H1 (cell line): ENCODE measurements around the gene DPF1. TPM values are rescaled to one million over a fixed set of nuclear protein-coding genes. Genes with fewer than 3 reads are reported as not detected.

ENCODE experiments used
- CTCF ChIA-PET: fragments of 300-600 bp; sonication (Branson Sonifier 250); formaldehyde crosslinking; loops from one replicate; lab custom pipeline; 2021; ENCODE audit not compliant: partially characterized antibody; lab: Charles Lee
- POLR2A ChIA-PET: fragments of 300-600 bp; sonication (Branson Sonifier 250); formaldehyde crosslinking; loops from one replicate; lab custom pipeline; 2021; ENCODE audit warnings: inconsistent platforms; ENCODE audit not compliant: partially characterized antibody; lab: Charles Lee
- DNase-seq, 2 experiments: peaks; one replicate each; pipeline versions ENCODE4 v3.0.0 to v3.0.0-alpha.2; 2010 to 2022; ENCODE audit warnings: low spot score in 2 of 2, low read depth in 1 of 2, mixed read lengths in 1 of 2
- FAIRE-seq: peaks from 2 replicates; lab custom pipeline; 2011; peaks lifted over from hg19 to GRCh38; lab: Jason Lieb, UNC
- H2AFZ ChIP-seq: 2 replicates; pipeline ENCODE4 v1.8.1; 2012; ENCODE audit warnings: low read length, inconsistent platforms
- H2AK5ac ChIP-seq: 2 replicates; pipeline ENCODE4 v1.6.1; 2013; ENCODE audit warnings: low read depth, low read length
- H2BK120ac ChIP-seq: replicated peaks from 2 replicates; pipeline ENCODE3; 2013; ENCODE audit warnings: low read depth, low read length, inconsistent platforms
- H2BK12ac ChIP-seq: 2 replicates; pipeline ENCODE4 v1.6.1; 2013; ENCODE audit warnings: low read depth, low read length
- H2BK15ac ChIP-seq: 2 replicates; pipeline ENCODE4 v1.6.1; 2013; ENCODE audit warnings: low read length
- H2BK20ac ChIP-seq: 2 replicates; pipeline ENCODE4 v1.6.1; 2013; ENCODE audit warnings: low read length
- H2BK5ac ChIP-seq: 2 replicates; pipeline ENCODE4 v1.6.1; 2013; ENCODE audit warnings: low read depth, low read length
- H3K14ac ChIP-seq: 2 replicates; pipeline ENCODE4 v1.6.1; 2013; ENCODE audit warnings: inconsistent platforms; ENCODE audit not compliant: insufficient read length
- H3K18ac ChIP-seq: 2 replicates; pipeline ENCODE4 v1.6.1; 2013; ENCODE audit warnings: low read length; ENCODE audit errors: extremely low read depth
- H3K23ac ChIP-seq: 2 replicates; pipeline ENCODE4 v1.6.1; 2013; ENCODE audit warnings: inconsistent platforms; ENCODE audit not compliant: insufficient read length
- H3K23me2 ChIP-seq: 2 replicates; pipeline ENCODE4 v1.6.1; 2013; ENCODE audit warnings: low read depth, low read length
- H3K27ac ChIP-seq: 2 replicates; pipeline ENCODE4 v1.6.1; 2011; ENCODE audit warnings: low read depth, low read length, inconsistent platforms
- H3K27me3 ChIP-seq, 4 experiments: replicated peaks in 1 of 4; 1 replicate in 1 of 4; 2 replicates in 3 of 4; pipeline versions ENCODE4 v1.6.1 to v1.8.1; 2011 to 2013; ENCODE audit warnings: low read length in 3 of 4, mild to moderate bottlenecking in 3 of 4, inconsistent platforms in 2 of 4, mixed read lengths in 2 of 4, moderate library complexity in 1 of 4; ENCODE audit not compliant: control insufficient read depth in 3 of 4, insufficient read depth in 3 of 4; ENCODE audit errors: extremely low read depth in 1 of 4
- H3K36me3 ChIP-seq, 4 experiments: 2 replicates each; pipeline versions ENCODE4 v1.6.1 to v1.8.1; 2011 to 2013; ENCODE audit warnings: mild to moderate bottlenecking in 4 of 4, low read length in 3 of 4, moderate library complexity in 2 of 4, control low read depth in 1 of 4, inconsistent platforms in 1 of 4; ENCODE audit not compliant: insufficient read depth in 4 of 4, control insufficient read depth in 2 of 4
- H3K4ac ChIP-seq: replicated peaks from 2 replicates; pipeline ENCODE3; 2013; ENCODE audit warnings: low read length, low read depth, mixed read lengths, inconsistent platforms; ENCODE audit not compliant: insufficient read length
- H3K4me1 ChIP-seq, 4 experiments: replicated peaks in 1 of 4; 1 replicate in 1 of 4; 2 replicates in 3 of 4; pipeline versions ENCODE4 v1.6.1 to v1.8.1; 2011 to 2013; ENCODE audit warnings: low read length in 3 of 4, inconsistent platforms in 2 of 4, mixed read lengths in 1 of 4; ENCODE audit not compliant: insufficient read depth in 4 of 4, control insufficient read depth in 3 of 4
- H3K4me2 ChIP-seq, 2 experiments: 2 replicates each; pipeline versions ENCODE4 v1.6.1 to v1.8.1; 2011 to 2013; ENCODE audit warnings: low read depth in 2 of 2, low read length in 2 of 2, control low read depth in 1 of 2, inconsistent platforms in 1 of 2, mild to moderate bottlenecking in 1 of 2; ENCODE audit not compliant: insufficient read depth in 1 of 2
- H3K4me3 ChIP-seq, 4 experiments: fragments of 200-600, 300-600 bp in 1 of 4; sonication (generic), shearing (Covaris generic), sonication (Bioruptor Twin) in 1 of 4; 2 replicates each; pipeline versions ENCODE4 v1.5.1 to v1.8.1; 2011 to 2016; ENCODE audit warnings: low read length in 4 of 4, low read depth in 3 of 4, control low read depth in 2 of 4, inconsistent platforms in 2 of 4, mild to moderate bottlenecking in 2 of 4, mixed read lengths in 1 of 4, moderate library complexity in 1 of 4; ENCODE audit not compliant: insufficient read depth in 2 of 4; ENCODE audit errors: extremely low read depth in 1 of 4
- H3K56ac ChIP-seq: replicated peaks from 2 replicates; pipeline ENCODE3; 2013; ENCODE audit warnings: low read depth, mild to moderate bottlenecking, mixed read lengths, low read length, inconsistent platforms; ENCODE audit not compliant: insufficient read length
- H3K79me1 ChIP-seq: 2 replicates; pipeline ENCODE4 v1.6.1; 2013; ENCODE audit warnings: low read depth, low read length, control low read depth
- H3K79me2 ChIP-seq, 2 experiments: 2 replicates each; pipeline versions ENCODE4 v1.6.1 to v1.8.1; 2012 to 2013; ENCODE audit warnings: low read length in 2 of 2, mild to moderate bottlenecking in 2 of 2, inconsistent platforms in 1 of 2; ENCODE audit not compliant: insufficient read depth in 2 of 2, control insufficient read depth in 1 of 2
- H3K9ac ChIP-seq, 4 experiments: replicated peaks in 1 of 4; 1 replicate in 1 of 4; 2 replicates in 3 of 4; pipeline versions ENCODE4 v1.6.1 to v1.8.1; 2011 to 2013; ENCODE audit warnings: low read depth in 3 of 4, low read length in 3 of 4, control low read depth in 2 of 4, mild to moderate bottlenecking in 2 of 4, moderate library complexity in 2 of 4, inconsistent platforms in 1 of 4; ENCODE audit errors: extremely low read depth in 1 of 4
- H3K9me3 ChIP-seq, 2 experiments: 2 replicates each; pipeline versions ENCODE4 v1.6.1 to v1.8.1; 2012 to 2013; ENCODE audit warnings: mild to moderate bottlenecking in 2 of 2, moderate library complexity in 2 of 2, control low read depth in 1 of 2, inconsistent platforms in 1 of 2, low read depth in 1 of 2, low read length in 1 of 2, mixed read lengths in 1 of 2; ENCODE audit not compliant: insufficient read depth in 2 of 2
- H4K20me1 ChIP-seq, 2 experiments: replicated peaks in 1 of 2; 2 replicates each; pipeline versions ENCODE3 to v1.8.1; 2011 to 2013; ENCODE audit warnings: inconsistent platforms in 2 of 2, low read length in 2 of 2, mild to moderate bottlenecking in 1 of 2; ENCODE audit not compliant: insufficient read depth in 2 of 2, control insufficient read depth in 1 of 2
- H4K5ac ChIP-seq: 2 replicates; pipeline ENCODE4 v1.6.1; 2013; ENCODE audit warnings: low read length, low read depth, mixed read lengths, inconsistent platforms; ENCODE audit not compliant: insufficient read length
- H4K8ac ChIP-seq: 2 replicates; pipeline ENCODE4 v1.8.0; 2013; ENCODE audit warnings: mild to moderate bottlenecking, moderate library complexity, low read length, inconsistent platforms; ENCODE audit not compliant: insufficient read depth; ENCODE audit errors: extremely low read depth
- H4K91ac ChIP-seq: replicated peaks from 2 replicates; pipeline ENCODE3; 2013; ENCODE audit warnings: low read length, mixed read lengths, inconsistent platforms; ENCODE audit not compliant: insufficient read length
- BCL11A ChIP-seq, 2 experiments: IDR thresholded peaks; one replicate each; pipeline ENCODE4 v1.6.1; 2011; ENCODE audit warnings: low read depth in 2 of 2, low read length in 2 of 2, mild to moderate bottlenecking in 2 of 2
- CTCF ChIP-seq, 3 experiments: IDR thresholded peaks; 1 replicate in 2 of 3; 2 replicates in 1 of 3; pipeline versions ENCODE4 v1.5.1 to v1.6.1; 2011; ENCODE audit warnings: low read length in 3 of 3, mild to moderate bottlenecking in 3 of 3, inconsistent platforms in 2 of 3, low read depth in 1 of 3, moderate library complexity in 1 of 3; ENCODE audit not compliant: insufficient read depth in 1 of 3; ENCODE audit errors: control extremely low read depth in 1 of 3
- FOSL1 ChIP-seq: IDR thresholded peaks from 2 replicates; pipeline ENCODE4 v1.6.1; 2011; ENCODE audit warnings: mild to moderate bottlenecking, low read depth, low read length, moderate library complexity; ENCODE audit not compliant: insufficient read depth
- KDM1A ChIP-seq: fragments of 200-600, 300-600 bp; sonication (generic); IDR thresholded peaks from 2 replicates; pipeline ENCODE4 v1.7.1; 2016; ENCODE audit warnings: mild to moderate bottlenecking, low read length, borderline replicate concordance
- NRF1 ChIP-seq: IDR thresholded peaks from 2 replicates; pipeline ENCODE4 v1.6.1; 2011; ENCODE audit warnings: mild to moderate bottlenecking, low read depth, low read length, improper control_type of control experiment
- RBBP5 ChIP-seq: IDR thresholded peaks from 2 replicates; pipeline ENCODE4 v1.7.1; 2012; ENCODE audit warnings: low read depth, mild to moderate bottlenecking, inconsistent platforms, low read length, moderate library complexity, borderline replicate concordance
- SIX5 ChIP-seq: IDR thresholded peaks from 2 replicates; pipeline ENCODE4 v1.6.1; 2011; ENCODE audit warnings: mild to moderate bottlenecking, low read depth, low read length
- SUZ12 ChIP-seq: fragments of 200-600 bp; sonication (generic); IDR thresholded peaks from 2 replicates; pipeline ENCODE4 v1.6.1; 2012; ENCODE audit warnings: mild to moderate bottlenecking, inconsistent platforms, low read length, moderate library complexity, mixed read lengths
- WGBS, 2 experiments: shearing (Covaris generic) in 1 of 2; methylation state at CpG; one replicate each; pipeline versions ENCODE4 v1.1.6 to v1.1.7; 2013 to 2015; ENCODE audit warnings: low lambda C conversion rate in 2 of 2, mixed read lengths in 2 of 2, inconsistent platforms in 1 of 2, low coverage in 1 of 2, missing lambda C conversion rate in 1 of 2; ENCODE audit not compliant: insufficient replicate concordance in 2 of 2, insufficient coverage in 1 of 2, insufficient read length in 1 of 2; ENCODE audit errors: extremely low coverage in 1 of 2, missing lambda C conversion rate in 1 of 2; 5-methylcytosine and 5-hydroxymethylcytosine counted together
- polyA plus RNA-seq, 7 experiments: library from polyadenylated mRNA; depleted of rRNA in 3 of 7; stranded (reverse) in 5 of 7; unstranded in 2 of 7; fragments of >200 nt in 5 of 7; fragments of 200-250 nt in 2 of 7; gene quantifications; 1 replicate in 5 of 7; 2 replicates in 1 of 7; 4 replicates in 1 of 7; pipeline versions ENCODE4 v1.2.1 to v1.2.3, GENCODE V29; 2011 to 2013; ENCODE audit warnings: missing spikeins in 2 of 7, mixed read lengths in 2 of 7
- total RNA-seq: library from RNA; stranded (reverse); fragmentation: NEBNext Ultra II Directional; extraction: Animal tissue kit (Norgen Biotek cat#: 25700); gene quantifications from 2 replicates; pipeline ENCODE4 v1.2.1, GENCODE V29; 2021

DPF1 gene
- total and polyA plus RNA-seq, 2 of the 8 experiments (the other 6 are each of a cell fraction or from before 2014, with no cell fraction given) = 12.9 to 15.6 TPM

DNA sequence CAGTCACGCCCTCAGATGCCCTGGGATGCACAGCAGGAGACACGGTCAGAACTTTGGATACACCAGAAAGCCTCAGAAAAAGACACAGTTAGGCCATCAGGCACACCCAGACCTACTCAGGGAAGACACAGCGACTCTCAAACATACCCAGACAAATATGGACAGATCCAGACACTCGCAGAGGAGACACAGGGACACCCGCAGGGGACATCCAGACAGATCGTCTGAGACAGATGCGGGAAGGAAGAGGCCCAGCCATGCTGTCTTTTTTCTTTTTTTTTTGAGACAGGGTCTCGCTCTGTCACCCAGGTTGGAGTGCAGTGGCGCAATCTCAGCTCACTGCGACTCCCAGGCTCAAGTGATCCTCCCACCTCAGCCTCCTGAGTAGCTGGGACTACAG, 4.8 kb downstream of the DPF1 start:
- H3K18ac ChIP-seq = no peak overlapping the region
- no peak for FAIRE-seq
- H2AFZ ChIP-seq = no peak overlapping the region
- H2BK15ac ChIP-seq = no peak overlapping the region
- no peak overlapping the region for H2BK12ac ChIP-seq
- no peak for DNase-seq
- H4K20me1 ChIP-seq = peaks cover 0 to 4% of the 10 kb centered on the region in 2 experiments
- H3K23ac ChIP-seq = no peak overlapping the region
- peaks cover 0 to 2% (median under 1%) of the 10 kb centered on the region in 4 experiments; a peak in 3 of 7 replicates for H3K4me1 ChIP-seq
- H2BK120ac ChIP-seq = no peak overlapping the region
- peaks cover 0 to 7% of the 10 kb centered on the region in 2 experiments; a peak in 2 of 4 replicates for H3K79me2 ChIP-seq
- no peak overlapping the region for H4K91ac ChIP-seq
- H3K27ac ChIP-seq = no peak overlapping the region
- ChIA-PET CTCF (interaction anchor here (0.5 to 4.0 kb wide), 2 partner anchors 38 to 76 kb away, joined by 3 to 18 read pairs; no protein-coding TSS in a partner anchor), POLR2A (interaction anchor here (1.8 kb wide), 1 partner anchor 10 kb away, joined by 5 read pairs; no protein-coding TSS in a partner anchor)
- H3K36me3 ChIP-seq = no peaks in the 10 kb centered on the region; a peak in 3 of 8 replicates
- no peak overlapping the region for H3K14ac ChIP-seq
- no peak overlapping the region for H4K5ac ChIP-seq
- H2BK20ac ChIP-seq = no peak overlapping the region
- no peak overlapping the region for H4K8ac ChIP-seq
- no peak overlapping the region for H3K4ac ChIP-seq
- H3K79me1 ChIP-seq = peaks cover 4% of the 10 kb centered on the region
- H3K23me2 ChIP-seq = peaks cover 6% of the 10 kb centered on the region
- H2BK5ac ChIP-seq = no peak overlapping the region
- H3K56ac ChIP-seq = no peak overlapping the region
- H3K27me3 ChIP-seq = no peaks in the 10 kb centered on the region
- WGBS, 2 experiments = 90% methylated on average over 9 of the region's 10 CpGs; no CpG with 5 or more reads in 1 of the 2 experiments
- H3K4me2 ChIP-seq = no peak overlapping the region
- H3K4me3 ChIP-seq = no peak overlapping the region
- no peak overlapping the region for H2AK5ac ChIP-seq
- no peak overlapping the region for H3K9ac ChIP-seq
- no peaks in the 10 kb centered on the region for H3K9me3 ChIP-seq
- TF ChIP-seq SIX5 = no peak
- TF ChIP-seq RBBP5 = no peak
- TF ChIP-seq NRF1 = no peak
- no peak for TF ChIP-seq FOSL1
- no peak for TF ChIP-seq BCL11A (IDR thresholded peaks at IDR 0.05; ENCODE audit: low read depth in 2 of 2, low read length in 2 of 2)
- TF ChIP-seq KDM1A = no peak
- no peak for TF ChIP-seq CTCF (IDR thresholded peaks at IDR 0.05; ENCODE audit: control extremely low read depth in 1 of 3, insufficient read depth in 1 of 3, low read depth in 1 of 3, low read length in 3 of 3)
- TF ChIP-seq SUZ12 = no peak
